NCI-H82 treated with DMSO at 0.1 percent for 48 hours (cell line): ENCODE measurements around the gene STX3.
"Not testable (repeated sequence)": the region's sequence is repeated elsewhere in the genome, so short reads cannot be mapped to it uniquely, and the experiment has no call there.

Experiments
- DNase-seq: peaks from one replicate; lab custom pipeline; 2025; ENCODE audit not compliant: unreplicated experiment; lab: John Stamatoyannopoulos, UW

Gene STX3

DNA sequence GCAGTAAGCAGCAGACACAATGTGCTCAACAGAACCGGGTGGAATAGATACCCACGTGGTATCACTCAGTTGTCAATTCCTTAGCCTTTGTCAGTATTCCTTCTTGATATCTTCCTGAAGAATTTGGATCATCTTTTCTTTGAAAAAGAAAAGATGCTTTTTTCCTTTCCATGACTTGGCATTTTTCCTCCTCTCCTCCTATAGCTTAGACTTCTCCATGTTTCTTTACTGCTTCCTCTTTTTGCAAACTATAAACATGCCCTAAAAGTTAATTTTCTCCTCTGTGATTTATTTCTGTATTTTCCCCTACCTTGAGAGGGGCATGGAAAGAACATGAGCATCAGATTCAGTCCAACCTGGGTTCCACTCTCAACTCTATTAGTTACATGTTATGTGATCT lies 78.4 kb downstream of the STX3 start:
- DNase-seq = no peak

DNA sequence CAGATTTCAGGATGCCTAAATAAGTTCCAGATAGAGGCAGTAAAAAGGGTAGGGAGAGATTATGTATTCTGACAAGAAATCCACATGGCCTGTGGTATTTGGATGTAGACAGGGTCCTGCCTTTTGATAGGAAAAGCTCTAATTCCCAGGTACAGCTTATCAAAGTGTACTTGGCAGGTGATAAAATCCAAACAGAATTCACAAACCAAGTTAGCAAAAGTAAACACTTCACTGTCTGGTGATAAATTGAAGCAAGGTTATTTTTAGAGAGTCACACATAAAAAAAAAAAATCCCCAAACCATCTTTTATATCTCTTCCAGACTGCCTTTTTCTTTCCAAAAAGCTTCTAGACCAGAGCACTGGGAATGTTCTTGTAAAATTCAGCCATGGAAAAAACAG lies 84.4 kb downstream of the STX3 start:
- no peak for DNase-seq

DNA sequence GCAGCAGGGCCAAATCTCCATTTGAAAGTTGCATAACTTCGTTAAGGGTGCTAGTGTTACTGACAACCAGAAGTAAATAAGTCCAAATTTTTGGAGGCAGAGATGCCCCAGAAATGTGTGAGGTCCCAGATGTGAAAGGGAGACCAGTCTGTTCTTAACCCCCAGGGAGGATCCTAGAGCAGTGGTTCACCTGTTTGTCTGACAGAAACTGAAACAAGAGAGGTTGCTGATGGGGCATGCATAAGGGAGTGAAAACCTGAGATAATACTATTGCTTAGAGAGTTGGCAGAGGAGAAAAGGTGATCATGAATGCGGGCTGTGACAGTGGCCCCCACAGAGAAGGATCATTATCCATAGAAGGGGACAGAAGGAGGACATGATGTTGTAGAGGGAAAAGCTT lies 86.3 kb downstream of the STX3 start:
- no peak for DNase-seq

DNA sequence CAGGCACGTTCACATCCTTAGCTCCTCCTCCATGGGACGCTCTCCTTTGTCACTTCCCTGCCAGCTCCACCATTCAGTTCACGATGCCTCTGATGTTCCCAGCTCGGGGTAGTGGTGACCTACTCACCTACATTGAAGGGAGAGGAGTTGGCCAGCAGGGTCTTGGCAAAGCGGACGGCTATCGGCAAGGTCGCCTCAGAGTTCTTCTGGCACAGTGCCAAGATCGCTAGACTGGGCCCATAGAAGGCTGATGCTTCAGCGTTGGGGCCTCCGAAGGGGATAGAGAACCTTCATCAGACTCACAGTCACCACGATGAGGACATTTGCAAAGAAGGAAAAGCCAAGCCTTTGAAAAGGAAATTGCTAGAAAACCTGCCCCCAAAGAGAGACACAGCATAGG lies 87.1 kb downstream of the STX3 start:
- DNase-seq = no peak

DNA sequence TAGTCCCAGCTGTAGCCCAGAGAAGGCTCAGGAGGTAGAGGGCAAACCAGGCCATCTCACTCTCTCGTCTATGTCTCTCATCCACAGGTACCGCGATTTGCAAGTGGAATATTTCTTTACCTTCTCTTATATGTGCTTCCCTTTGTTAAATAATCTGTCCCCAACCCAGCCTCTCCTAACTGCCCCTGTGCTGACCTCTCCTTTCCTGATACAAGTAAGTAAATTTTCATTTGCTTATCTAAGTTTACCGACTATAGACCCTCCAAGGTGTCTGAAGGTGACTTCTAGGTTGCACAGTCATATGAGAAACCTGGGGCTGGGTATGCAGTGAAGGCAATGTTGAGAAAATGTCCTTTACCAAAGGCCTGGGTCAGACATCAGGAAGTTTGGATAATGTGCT lies 90.2 kb downstream of the STX3 start, which contains the start of gene CBLIF:
CBLIF (minus strand) TSS at position 101 of the 400 bp plus-strand sequence; CDS start at position 55, 46 bp downstream.
- no peak for DNase-seq

DNA sequence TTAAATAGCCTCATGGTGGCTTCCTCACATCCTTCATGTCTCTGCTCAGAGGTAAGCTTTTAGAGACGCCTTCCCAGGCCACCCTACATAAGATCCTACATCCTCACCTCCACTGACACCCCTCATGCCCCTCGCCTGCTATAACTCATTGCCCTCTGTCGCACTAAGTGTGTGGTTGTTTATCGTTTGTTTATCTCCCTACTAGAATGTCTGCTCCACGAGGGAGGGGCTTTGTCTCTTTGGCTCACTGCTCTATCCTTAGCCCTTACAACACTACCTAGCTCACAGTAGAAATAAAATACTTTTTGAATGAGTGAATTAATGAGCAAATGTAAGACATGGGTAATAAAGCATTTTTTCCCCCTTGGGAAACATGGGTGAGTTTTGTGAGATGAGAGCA lies 91.4 kb downstream of the STX3 start:
- DNase-seq = no peak

DNA sequence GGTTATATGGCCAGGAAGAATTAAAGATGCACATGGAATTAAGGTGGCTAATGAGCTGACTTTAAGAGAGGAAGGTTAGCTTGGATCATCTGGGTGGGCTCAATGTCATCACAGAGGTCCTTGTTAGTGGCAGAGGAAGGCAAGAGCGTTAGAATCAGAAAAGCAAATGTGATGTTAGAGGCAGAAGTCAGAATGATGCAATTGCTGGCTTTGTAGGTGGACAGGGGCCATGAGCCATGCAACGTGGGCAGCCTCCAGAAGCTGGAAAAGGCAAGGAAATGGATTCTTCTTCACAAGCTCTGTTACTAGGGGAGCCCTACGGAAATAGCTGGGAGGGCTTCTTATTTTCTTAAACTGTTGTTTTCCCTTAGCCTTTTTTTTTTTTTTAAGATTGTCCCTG lies 92.5 kb downstream of the STX3 start:
- no peak for DNase-seq

DNA sequence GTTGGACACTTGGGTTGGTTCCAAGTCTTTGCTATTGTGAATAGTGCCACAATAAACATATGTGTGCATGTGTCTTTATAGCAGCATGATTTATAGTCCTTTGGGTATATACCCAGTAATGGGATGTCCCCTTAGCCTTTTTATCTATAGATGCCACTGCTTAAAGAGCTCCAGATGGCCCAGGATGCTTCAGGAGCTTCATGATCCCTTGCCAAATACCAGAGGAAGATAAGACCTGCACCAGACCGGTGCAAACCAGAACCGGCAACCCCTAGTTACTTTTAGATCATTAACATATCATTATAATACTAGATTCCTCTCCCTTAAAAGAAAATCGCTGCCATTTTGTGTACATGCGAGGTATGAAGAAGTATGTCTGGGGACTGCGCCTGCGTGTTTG lies 93.3 kb downstream of the STX3 start:
- DNase-seq = not testable (repeated sequence)

DNA sequence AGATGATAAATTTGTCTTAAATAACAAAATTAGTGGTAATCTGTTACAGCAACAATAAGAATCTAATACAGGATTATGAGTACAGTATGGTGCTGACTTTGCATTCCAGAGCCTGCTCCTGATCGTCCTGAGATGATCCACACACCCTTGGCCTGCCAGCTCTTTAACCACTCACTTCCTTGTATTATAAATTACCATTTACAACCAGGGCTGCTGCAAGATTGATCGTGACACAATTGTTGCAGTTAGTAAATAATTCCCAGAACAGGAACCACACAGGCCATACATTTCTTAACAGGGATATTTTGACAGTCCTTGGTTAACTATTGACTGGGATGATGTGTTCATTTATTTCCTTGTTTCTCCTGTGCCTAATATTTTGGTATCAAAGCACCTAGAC lies 94.0 kb downstream of the STX3 start:
- no peak for DNase-seq

DNA sequence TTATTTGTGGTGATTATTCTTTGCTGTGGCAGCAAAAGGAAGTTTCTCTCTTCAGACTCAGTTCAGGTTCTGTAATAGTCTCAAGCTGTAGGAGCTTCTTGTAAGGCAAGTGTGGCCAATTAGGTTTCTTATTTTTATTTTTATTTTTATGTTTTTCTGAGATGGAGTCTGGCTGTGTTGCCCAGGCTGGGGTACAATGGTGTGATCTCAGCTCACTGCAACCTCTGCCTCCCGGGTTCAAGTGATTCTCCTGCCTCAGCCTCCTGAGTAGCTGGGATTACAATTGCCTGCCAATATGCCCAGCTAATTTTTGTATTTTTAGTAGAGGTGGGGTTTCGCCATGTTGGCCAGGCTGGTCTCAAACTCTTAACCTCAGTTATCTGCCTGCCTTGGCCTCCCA lies 94.4 kb downstream of the STX3 start:
- not testable (repeated sequence) for DNase-seq

DNA sequence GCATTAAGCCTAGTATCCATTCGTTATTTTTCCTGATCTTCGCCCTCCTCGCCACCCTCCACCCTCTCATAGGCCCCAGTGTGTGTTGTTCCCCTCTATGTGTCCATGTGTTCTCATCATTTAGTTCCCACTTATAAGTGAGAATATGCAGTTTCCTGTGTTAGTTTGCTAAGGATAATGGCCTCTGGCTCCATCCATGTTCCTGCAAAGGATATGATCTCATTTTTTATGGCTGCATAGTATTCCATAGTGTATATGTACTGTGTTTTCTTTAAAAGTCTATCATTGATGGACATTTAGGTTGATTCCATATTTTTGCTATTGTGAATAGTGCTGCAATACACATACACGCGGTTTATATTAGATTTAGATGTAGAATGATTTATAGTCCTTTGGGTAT lies 96.2 kb downstream of the STX3 start:
- not testable (repeated sequence) for DNase-seq

DNA sequence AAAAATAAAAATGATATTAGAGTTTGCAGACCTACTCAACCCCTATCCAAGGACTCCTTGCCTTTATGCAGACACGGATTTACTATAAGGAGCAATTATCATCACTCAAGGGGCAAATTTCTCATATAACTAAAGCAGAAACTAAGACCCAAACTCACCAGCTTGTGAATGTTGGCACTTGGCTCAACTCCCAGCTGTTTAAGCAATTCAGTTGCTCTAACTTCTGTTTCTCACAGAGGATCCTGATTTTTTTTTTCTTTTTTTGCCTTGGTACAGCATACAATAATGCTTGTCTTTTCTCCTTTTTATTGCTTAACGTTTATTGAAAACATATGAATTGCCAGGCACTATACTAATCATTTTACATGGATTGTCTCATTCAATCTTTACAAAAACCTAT lies 99.7 kb downstream of the STX3 start:
- DNase-seq = no peak
